SK-N-SH (cell line): Measurements from ENCODE around the gene CEACAM19. TPM values are rescaled to one million over a fixed set of nuclear protein-coding genes. Genes with fewer than 3 reads are reported as not detected.

Experiments
- CTCF ChIA-PET: fragments of 300-600, 350-600 bp; formaldehyde crosslinking; extraction: SDS; loops from one replicate; lab custom pipeline; 2021; lab: Yijun Ruan, JAX
- POLR2A ChIA-PET: fragments of 350-600 bp; sonication (Branson Sonifier 250); formaldehyde crosslinking; extraction: SDS; loops from one replicate; lab custom pipeline; 2020; ENCODE audit warnings: antibody characterized with exemption, inconsistent platforms; lab: Yijun Ruan, JAX
- DNase-seq: peaks from one replicate; pipeline ENCODE4 v3.0.0; 2012
- H2AFZ ChIP-seq: fragments of 200-600 bp; sonication (generic); 2 replicates; pipeline ENCODE4 v1.8.1; 2016; ENCODE audit warnings: antibody characterized with exemption, mild to moderate bottlenecking, low read depth
- H3F3A ChIP-seq: fragments of 200-600 bp; sonication (generic); replicated peaks from 2 replicates; pipeline ENCODE3; 2016; ENCODE audit warnings: antibody characterized with exemption, mild to moderate bottlenecking; ENCODE audit not compliant: insufficient read depth
- H3K27ac ChIP-seq, 2 experiments: fragments of 200-500 bp in 1 of 2; fragments of 200-600 bp in 1 of 2; sonication (Bioruptor generic) in 1 of 2; sonication (generic), shearing (Covaris generic) in 1 of 2; 2 replicates each; pipeline versions ENCODE4 v1.5.1 to v1.6.1; 2014 to 2016; ENCODE audit warnings: low read depth in 2 of 2, inconsistent platforms in 1 of 2, low read length in 1 of 2, mild to moderate bottlenecking in 1 of 2, mixed read lengths in 1 of 2
- H3K27me3 ChIP-seq: fragments of 200-600 bp; sonication (generic), shearing (Covaris generic); 2 replicates; pipeline ENCODE4 v1.6.1; 2016; ENCODE audit warnings: mixed run types; ENCODE audit not compliant: insufficient read depth
- H3K36me3 ChIP-seq, 2 experiments: fragments of 200-500 bp in 1 of 2; fragments of 200-600 bp in 1 of 2; sonication (Bioruptor generic) in 1 of 2; sonication (generic) in 1 of 2; replicated peaks in 1 of 2; 2 replicates each; pipeline versions ENCODE3 to v1.5.1; 2014 to 2016; ENCODE audit warnings: low read length in 1 of 2, mild to moderate bottlenecking in 1 of 2; ENCODE audit not compliant: insufficient read depth in 2 of 2, control insufficient read depth in 1 of 2
- H3K4me1 ChIP-seq, 2 experiments: fragments of 200-500 bp in 1 of 2; fragments of 200-600 bp in 1 of 2; sonication (Bioruptor generic) in 1 of 2; sonication (generic), shearing (Covaris generic) in 1 of 2; 2 replicates each; pipeline versions ENCODE4 v1.5.1 to v1.6.1; 2014 to 2016; ENCODE audit warnings: low read depth in 1 of 2, low read length in 1 of 2, mixed run types in 1 of 2; ENCODE audit not compliant: insufficient read depth in 2 of 2, control insufficient read depth in 1 of 2
- H3K4me2 ChIP-seq: fragments of 200-600 bp; sonication (generic), shearing (Covaris generic); 2 replicates; pipeline ENCODE4 v1.6.1; 2017; ENCODE audit warnings: mixed run types
- H3K4me3 ChIP-seq, 2 experiments: fragments of 200-500 bp in 1 of 2; fragments of 200-600 bp in 1 of 2; sonication (Bioruptor generic) in 1 of 2; sonication (generic), shearing (Covaris generic) in 1 of 2; 2 replicates each; pipeline versions ENCODE4 v1.5.1 to v1.8.1; 2014 to 2016; ENCODE audit warnings: low read depth in 2 of 2, inconsistent platforms in 1 of 2, low read length in 1 of 2, mild to moderate bottlenecking in 1 of 2, mixed read lengths in 1 of 2, moderate library complexity in 1 of 2
- H3K79me2 ChIP-seq: fragments of 200-600 bp; sonication (generic); 2 replicates; pipeline ENCODE4 v1.8.1; 2017; ENCODE audit warnings: mild to moderate bottlenecking; ENCODE audit not compliant: insufficient read depth
- H3K9ac ChIP-seq: fragments of 200-600 bp; sonication (generic); 2 replicates; pipeline ENCODE4 v1.6.1; 2017; ENCODE audit warnings: mixed run types
- H3K9me2 ChIP-seq: fragments of 200-600 bp; sonication (generic); 2 replicates; pipeline ENCODE4 v1.6.1; 2017; ENCODE audit warnings: mixed run types
- H3K9me3 ChIP-seq: fragments of 200-600 bp; sonication (generic); 2 replicates; pipeline ENCODE4 v1.6.1; 2017; ENCODE audit warnings: mixed run types, mild to moderate bottlenecking, moderate library complexity
- H4K20me1 ChIP-seq: fragments of 200-600 bp; sonication (generic); 2 replicates; pipeline ENCODE4 v1.6.1; 2017; ENCODE audit warnings: mild to moderate bottlenecking, mixed run types; ENCODE audit not compliant: insufficient read depth
- CHD2 ChIP-seq: fragments of 150-350 bp; IDR thresholded peaks from 2 replicates; pipeline ENCODE4 v1.6.1; 2018; ENCODE audit warnings: low read length; ENCODE audit not compliant: partially characterized antibody
- CTCF ChIP-seq: fragments of 200-600 bp; sonication (generic); IDR thresholded peaks from 2 replicates; pipeline ENCODE4 v1.6.1; 2017; ENCODE audit warnings: antibody characterized with exemption, mild to moderate bottlenecking, moderate library complexity
- EP300 ChIP-seq, 2 experiments: IDR thresholded peaks; 2 replicates each; pipeline versions ENCODE4 v1.4.0 to v1.6.1; 2012; ENCODE audit warnings: borderline replicate concordance in 1 of 2, low read depth in 1 of 2, low read length in 1 of 2
- EZH2phosphoT487 ChIP-seq: fragments of 200-600 bp; sonication (generic); IDR thresholded peaks from 2 replicates; pipeline ENCODE4 v1.6.1; 2017; ENCODE audit warnings: low read depth, mixed run types, mild to moderate bottlenecking, antibody characterized with exemption, moderate library complexity, borderline replicate concordance
- FOSL2 ChIP-seq: IDR thresholded peaks from 2 replicates; pipeline ENCODE4 v1.4.0; 2012; ENCODE audit warnings: low read depth, mild to moderate bottlenecking, moderate library complexity, borderline replicate concordance
- FOXJ3 ChIP-seq: sonication (generic); formaldehyde crosslinking; IDR thresholded peaks from 2 replicates; pipeline ENCODE4 v1.5.1; 2020; ENCODE audit warnings: mild to moderate bottlenecking, missing genetic modification reagents
- FOXM1 ChIP-seq: IDR thresholded peaks from 2 replicates; pipeline ENCODE4 v1.4.0; 2012; ENCODE audit warnings: low read depth, mild to moderate bottlenecking
- GABPA ChIP-seq: IDR thresholded peaks from 2 replicates; pipeline ENCODE4 v1.4.0; 2012; ENCODE audit warnings: low read depth, mild to moderate bottlenecking
- GATA2 ChIP-seq: sonication (generic); formaldehyde crosslinking; IDR thresholded peaks from 2 replicates; pipeline ENCODE4 v1.5.0; 2020; ENCODE audit warnings: mild to moderate bottlenecking, missing genetic modification reagents
- JUND ChIP-seq: IDR thresholded peaks from 2 replicates; pipeline ENCODE4 v1.4.0; 2012
- MAX ChIP-seq: IDR thresholded peaks from 2 replicates; pipeline ENCODE4 v1.4.0; 2012; ENCODE audit warnings: low read depth
- MEF2A ChIP-seq: IDR thresholded peaks from 2 replicates; pipeline ENCODE4 v1.4.0; 2012; ENCODE audit warnings: low read depth, borderline replicate concordance
- NFIC ChIP-seq: IDR thresholded peaks from 2 replicates; pipeline ENCODE4 v1.4.0; 2012; ENCODE audit warnings: borderline replicate concordance
- NRF1 ChIP-seq: IDR thresholded peaks from 2 replicates; pipeline ENCODE4 v1.6.1; 2012; ENCODE audit warnings: low read depth, mild to moderate bottlenecking, low read length
- POLR2AphosphoS5 ChIP-seq: IDR thresholded peaks from 2 replicates; pipeline ENCODE4 v1.6.1; 2012; ENCODE audit warnings: low read depth, low read length
- RAD21 ChIP-seq: IDR thresholded peaks from 2 replicates; pipeline ENCODE4 v1.6.1; 2012; ENCODE audit warnings: mild to moderate bottlenecking, low read length
- RCOR1 ChIP-seq: fragments of 150-350 bp; IDR thresholded peaks from 2 replicates; pipeline ENCODE4 v1.6.1; 2017; ENCODE audit warnings: antibody characterized with exemption, low read length
- RFX5 ChIP-seq: IDR thresholded peaks from 2 replicates; pipeline ENCODE4 v1.6.1; 2012; ENCODE audit warnings: mild to moderate bottlenecking, improper control_type of control experiment, low read length
- RXRA ChIP-seq: IDR thresholded peaks from 2 replicates; pipeline ENCODE4 v1.4.0; 2012; ENCODE audit warnings: low read depth, mild to moderate bottlenecking, borderline replicate concordance
- SIN3A ChIP-seq: IDR thresholded peaks from 2 replicates; pipeline ENCODE4 v1.6.1; 2012; ENCODE audit warnings: low read depth, mild to moderate bottlenecking, low read length, moderate library complexity, borderline replicate concordance
- SMC3 ChIP-seq: IDR thresholded peaks from 2 replicates; pipeline ENCODE4 v1.6.1; 2012; ENCODE audit warnings: low read depth, low read length, improper control_type of control experiment
- TAF1 ChIP-seq: IDR thresholded peaks from 2 replicates; pipeline ENCODE4 v1.6.1; 2012; ENCODE audit warnings: low read depth, mild to moderate bottlenecking, low read length, moderate library complexity, borderline replicate concordance
- TCF12 ChIP-seq: IDR thresholded peaks from 2 replicates; pipeline ENCODE4 v1.4.0; 2012
- TEAD4 ChIP-seq: IDR thresholded peaks from 2 replicates; pipeline ENCODE4 v1.4.0; 2012; ENCODE audit warnings: mild to moderate bottlenecking, borderline replicate concordance; ENCODE audit not compliant: insufficient read depth
- YY1 ChIP-seq: IDR thresholded peaks from 2 replicates; pipeline ENCODE4 v1.4.0; 2012; ENCODE audit warnings: low read depth, mild to moderate bottlenecking
- ZBTB33 ChIP-seq: IDR thresholded peaks from 2 replicates; pipeline ENCODE4 v1.4.0; 2012; ENCODE audit warnings: low read depth, borderline replicate concordance
- WGBS: methylation state at CpG from one replicate; pipeline ENCODE4 v1.1.6; 2017; ENCODE audit warnings: low lambda C conversion rate; 5-methylcytosine and 5-hydroxymethylcytosine counted together
- polyA plus RNA-seq, 3 experiments: library from polyadenylated mRNA; depleted of rRNA; stranded (reverse); fragments of >200 nt; gene quantifications; 2 replicates each; pipeline ENCODE4 v1.2.3, GENCODE V29; 2012
- TF ChIP-seq, protein P1 (sequence below): fragments of 150-350 bp; IDR thresholded peaks from 2 replicates; pipeline ENCODE4 v1.6.1; 2017; ENCODE audit warnings: antibody characterized with exemption, low read length, low read depth, borderline replicate concordance

Gene CEACAM19
- polyA plus RNA-seq, 1 of the 3 experiments (the other 2 are of a cell fraction) = 2.0 TPM

DNA sequence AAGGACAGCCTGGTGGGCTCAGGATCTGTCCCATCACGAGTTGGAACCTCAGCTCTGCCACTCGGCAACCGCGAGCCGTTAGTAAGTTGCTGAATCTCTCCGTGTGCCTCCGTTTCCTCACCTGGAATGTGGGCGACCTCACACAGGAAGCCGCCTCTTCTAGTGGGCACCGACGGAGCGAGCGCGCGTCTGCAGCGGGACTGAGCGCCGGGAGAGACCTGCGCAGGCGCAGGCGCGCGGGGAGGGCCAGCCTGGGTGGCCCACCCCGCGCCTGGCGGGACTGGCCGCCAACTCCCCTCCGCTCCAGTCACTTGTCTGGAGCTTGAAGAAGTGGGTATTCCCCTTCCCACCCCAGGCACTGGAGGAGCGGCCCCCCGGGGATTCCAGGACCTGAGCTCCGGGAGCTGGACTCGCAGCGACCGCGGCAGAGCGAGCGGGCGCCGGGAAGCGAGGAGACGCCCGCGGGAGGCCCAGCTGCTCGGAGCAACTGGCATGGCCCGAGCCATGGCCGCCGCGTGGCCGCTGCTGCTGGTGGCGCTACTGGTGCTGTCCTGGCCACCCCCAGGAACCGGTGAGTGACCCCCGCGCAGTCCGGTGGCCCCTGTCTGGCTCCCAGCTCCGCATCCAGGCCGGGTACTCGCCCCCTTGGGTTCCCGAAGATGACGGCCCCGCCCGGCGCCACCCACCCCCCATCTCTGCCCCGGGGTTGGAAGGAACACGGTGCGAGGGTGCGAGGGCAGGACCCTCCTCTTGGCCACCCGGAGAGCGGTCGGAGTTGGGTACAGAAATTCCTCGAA is 27.5 kb upstream of the CEACAM19 start, which contains the start of gene PVR:
PVR (plus strand) TSS at position 306 of the 797 bp plus-strand sequence; CDS start at position 493, 187 bp downstream.
- H3K9me3 ChIP-seq = no peaks in the 10 kb centered on the region
- 2% methylated on average over 21 of the region's 70 CpGs for WGBS
- peaks cover 23% of the 10 kb centered on the region; the same call in 1 of the 2 replicates for H4K20me1 ChIP-seq
- no peaks in the 10 kb centered on the region for H3K9me2 ChIP-seq
- peaks cover 0 to 2% of the 10 kb centered on the region in 2 experiments; a peak in 1 of 4 replicates for H3K4me1 ChIP-seq
- peak within 1 kb of the TSS; percentile 90 for H3K9ac ChIP-seq
- CTCF ChIA-PET = interaction anchor here (1.2 to 2.6 kb wide), 2 partner anchors 13 to 73 kb away, joined by 4 to 18 read pairs; no protein-coding TSS in a partner anchor
- no peaks in the 10 kb centered on the region for H3F3A ChIP-seq
- peak within 1 kb of the TSS; percentile 82 to 83 for H3K27ac ChIP-seq
- H2AFZ ChIP-seq = peak within 1 kb of the TSS; percentile 78
- POLR2A ChIA-PET = interaction anchor here (1.4 kb wide), 1 partner anchor 143 kb away, joined by 5 read pairs; the partner anchor contains the start of gene ZNF180
- peak; percentile 82 for TF ChIP-seq YY1
- no peak for TF ChIP-seq RFX5
- TF ChIP-seq ZBTB33 = no peak
- no peak for TF ChIP-seq EZH2phosphoT487
- peak; percentile 55 for TF ChIP-seq MAX
- TF ChIP-seq NFIC = no peak
- TF ChIP-seq TEAD4 = 0 out of 2 replicates have a peak, but pooled peaks have one; percentile 17
- no peak for TF ChIP-seq JUND
- no peak; the same call in 1 of the 2 replicates for TF ChIP-seq CTCF
- TF ChIP-seq GABPA = no peak
- no peak for TF ChIP-seq GATA2 (CRISPR knock-in tag)
- no peak for TF ChIP-seq MEF2A
- TF ChIP-seq RCOR1 = peak; percentile 30; the same call in 1 of the 2 replicates
- peak; percentile 73 for TF ChIP-seq TAF1
- TF ChIP-seq TCF12 = no peak
- TF ChIP-seq FOXJ3 (CRISPR knock-in tag) = no peak
- TF ChIP-seq SIN3A = peak; percentile 26; the same call in 1 of the 2 replicates
- no peak for TF ChIP-seq SMC3
- no peak for TF ChIP-seq FOXM1
- TF ChIP-seq FOSL2 = no peak
- TF ChIP-seq, protein P1, sequence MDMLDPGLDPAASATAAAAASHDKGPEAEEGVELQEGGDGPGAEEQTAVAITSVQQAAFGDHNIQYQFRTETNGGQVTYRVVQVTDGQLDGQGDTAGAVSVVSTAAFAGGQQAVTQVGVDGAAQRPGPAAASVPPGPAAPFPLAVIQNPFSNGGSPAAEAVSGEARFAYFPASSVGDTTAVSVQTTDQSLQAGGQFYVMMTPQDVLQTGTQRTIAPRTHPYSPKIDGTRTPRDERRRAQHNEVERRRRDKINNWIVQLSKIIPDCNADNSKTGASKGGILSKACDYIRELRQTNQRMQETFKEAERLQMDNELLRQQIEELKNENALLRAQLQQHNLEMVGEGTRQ = no peak
- TF ChIP-seq POLR2AphosphoS5 = peak; percentile 75
- no peak for TF ChIP-seq EP300 (IDR thresholded peaks at IDR 0.05; ENCODE audit: borderline replicate concordance in 1 of 2, low read depth in 1 of 2, low read length in 1 of 2)
- no peak for TF ChIP-seq CHD2
- TF ChIP-seq NRF1 = peak; percentile 93
- no peak for TF ChIP-seq RXRA
- TF ChIP-seq RAD21 = no peak
- no peaks in the 10 kb centered on the region for H3K27me3 ChIP-seq
- DNase-seq = peak; percentile 95
- peak within 1 kb of the TSS; percentile 66 to 88 for H3K4me3 ChIP-seq
- H3K36me3 ChIP-seq = peaks cover 6 to 13% of the 10 kb centered on the region in 2 experiments
- H3K4me2 ChIP-seq = peak within 1 kb of the TSS; percentile 82
- peaks cover 46% of the 10 kb centered on the region for H3K79me2 ChIP-seq
